Measurements from ENCODE around the gene CRAT. TPM values are rescaled to one million over a fixed set of nuclear protein-coding genes. Genes with fewer than 3 reads are reported as not detected.

CRAT gene
- total and polyA plus RNA-seq, 2 experiments from 2014 or later = 4.6 to 9.9 TPM

DNA sequence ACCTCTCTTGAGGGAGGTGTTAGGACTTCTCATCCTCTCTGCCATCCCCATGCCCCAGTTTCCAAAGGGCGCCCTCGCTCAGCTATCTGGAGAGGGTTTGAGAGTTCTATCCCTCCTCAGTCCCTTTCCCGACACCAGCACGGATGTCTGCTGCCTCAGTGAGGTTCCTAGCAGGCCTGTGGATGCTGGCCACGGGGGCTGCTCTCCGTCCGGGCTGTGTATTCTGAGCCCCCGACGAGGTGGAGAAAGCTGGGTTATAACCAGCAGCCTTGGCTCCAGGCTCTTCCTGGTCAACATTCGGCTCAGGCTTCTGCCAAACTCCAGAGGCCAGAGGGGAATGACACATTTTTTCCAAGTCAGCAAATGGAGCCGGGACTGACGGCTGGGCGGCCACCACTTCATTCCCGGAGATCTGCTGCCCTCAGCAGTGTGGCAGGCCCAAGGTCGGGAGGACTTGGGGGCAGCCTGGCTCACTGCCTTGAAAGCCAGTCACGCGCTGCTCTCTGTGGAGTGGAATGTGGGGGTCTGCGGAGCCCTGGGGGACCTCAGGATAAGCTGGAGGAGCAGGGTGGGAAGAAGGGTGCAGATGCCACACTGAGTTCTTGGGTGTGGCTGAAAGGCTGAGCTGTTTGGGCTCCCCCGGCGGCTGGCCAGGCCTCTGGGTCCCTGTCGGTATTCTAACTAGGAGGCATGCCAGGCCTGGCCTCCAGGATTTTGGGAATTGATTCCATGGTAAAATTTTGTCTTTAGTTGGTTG, 28.1 kb upstream of the CRAT start (continued):
- TF ChIP-seq, protein P1, sequence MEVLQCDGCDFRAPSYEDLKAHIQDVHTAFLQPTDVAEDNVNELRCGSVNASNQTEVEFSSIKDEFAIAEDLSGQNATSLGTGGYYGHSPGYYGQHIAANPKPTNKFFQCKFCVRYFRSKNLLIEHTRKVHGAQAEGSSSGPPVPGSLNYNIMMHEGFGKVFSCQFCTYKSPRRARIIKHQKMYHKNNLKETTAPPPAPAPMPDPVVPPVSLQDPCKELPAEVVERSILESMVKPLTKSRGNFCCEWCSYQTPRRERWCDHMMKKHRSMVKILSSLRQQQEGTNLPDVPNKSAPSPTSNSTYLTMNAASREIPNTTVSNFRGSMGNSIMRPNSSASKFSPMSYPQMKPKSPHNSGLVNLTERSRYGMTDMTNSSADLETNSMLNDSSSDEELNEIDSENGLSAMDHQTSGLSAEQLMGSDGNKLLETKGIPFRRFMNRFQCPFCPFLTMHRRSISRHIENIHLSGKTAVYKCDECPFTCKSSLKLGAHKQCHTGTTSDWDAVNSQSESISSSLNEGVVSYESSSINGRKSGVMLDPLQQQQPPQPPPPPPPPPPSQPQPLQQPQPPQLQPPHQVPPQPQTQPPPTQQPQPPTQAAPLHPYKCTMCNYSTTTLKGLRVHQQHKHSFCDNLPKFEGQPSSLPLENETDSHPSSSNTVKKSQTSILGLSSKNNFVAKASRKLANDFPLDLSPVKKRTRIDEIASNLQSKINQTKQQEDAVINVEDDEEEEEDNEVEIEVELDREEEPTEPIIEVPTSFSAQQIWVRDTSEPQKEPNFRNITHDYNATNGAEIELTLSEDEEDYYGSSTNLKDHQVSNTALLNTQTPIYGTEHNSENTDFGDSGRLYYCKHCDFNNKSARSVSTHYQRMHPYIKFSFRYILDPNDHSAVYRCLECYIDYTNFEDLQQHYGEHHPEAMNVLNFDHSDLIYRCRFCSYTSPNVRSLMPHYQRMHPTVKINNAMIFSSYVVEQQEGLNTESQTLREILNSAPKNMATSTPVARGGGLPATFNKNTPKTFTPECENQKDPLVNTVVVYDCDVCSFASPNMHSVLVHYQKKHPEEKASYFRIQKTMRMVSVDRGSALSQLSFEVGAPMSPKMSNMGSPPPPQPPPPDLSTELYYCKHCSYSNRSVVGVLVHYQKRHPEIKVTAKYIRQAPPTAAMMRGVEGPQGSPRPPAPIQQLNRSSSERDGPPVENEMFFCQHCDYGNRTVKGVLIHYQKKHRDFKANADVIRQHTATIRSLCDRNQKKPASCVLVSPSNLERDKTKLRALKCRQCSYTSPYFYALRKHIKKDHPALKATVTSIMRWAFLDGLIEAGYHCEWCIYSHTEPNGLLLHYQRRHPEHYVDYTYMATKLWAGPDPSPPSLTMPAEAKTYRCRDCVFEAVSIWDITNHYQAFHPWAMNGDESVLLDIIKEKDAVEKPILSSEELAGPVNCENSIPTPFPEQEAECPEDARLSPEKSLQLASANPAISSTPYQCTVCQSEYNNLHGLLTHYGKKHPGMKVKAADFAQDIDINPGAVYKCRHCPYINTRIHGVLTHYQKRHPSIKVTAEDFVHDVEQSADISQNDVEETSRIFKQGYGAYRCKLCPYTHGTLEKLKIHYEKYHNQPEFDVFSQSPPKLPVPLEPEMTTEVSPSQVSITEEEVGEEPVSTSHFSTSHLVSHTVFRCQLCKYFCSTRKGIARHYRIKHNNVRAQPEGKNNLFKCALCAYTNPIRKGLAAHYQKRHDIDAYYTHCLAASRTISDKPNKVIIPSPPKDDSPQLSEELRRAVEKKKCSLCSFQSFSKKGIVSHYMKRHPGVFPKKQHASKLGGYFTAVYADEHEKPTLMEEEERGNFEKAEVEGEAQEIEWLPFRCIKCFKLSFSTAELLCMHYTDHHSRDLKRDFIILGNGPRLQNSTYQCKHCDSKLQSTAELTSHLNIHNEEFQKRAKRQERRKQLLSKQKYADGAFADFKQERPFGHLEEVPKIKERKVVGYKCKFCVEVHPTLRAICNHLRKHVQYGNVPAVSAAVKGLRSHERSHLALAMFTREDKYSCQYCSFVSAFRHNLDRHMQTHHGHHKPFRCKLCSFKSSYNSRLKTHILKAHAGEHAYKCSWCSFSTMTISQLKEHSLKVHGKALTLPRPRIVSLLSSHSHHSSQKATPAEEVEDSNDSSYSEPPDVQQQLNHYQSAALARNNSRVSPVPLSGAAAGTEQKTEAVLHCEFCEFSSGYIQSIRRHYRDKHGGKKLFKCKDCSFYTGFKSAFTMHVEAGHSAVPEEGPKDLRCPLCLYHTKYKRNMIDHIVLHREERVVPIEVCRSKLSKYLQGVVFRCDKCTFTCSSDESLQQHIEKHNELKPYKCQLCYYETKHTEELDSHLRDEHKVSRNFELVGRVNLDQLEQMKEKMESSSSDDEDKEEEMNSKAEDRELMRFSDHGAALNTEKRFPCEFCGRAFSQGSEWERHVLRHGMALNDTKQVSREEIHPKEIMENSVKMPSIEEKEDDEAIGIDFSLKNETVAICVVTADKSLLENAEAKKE (CRISPR knock-in tag; IDR thresholded peaks at IDR 0.05) = no peak
- TF ChIP-seq, protein P2, sequence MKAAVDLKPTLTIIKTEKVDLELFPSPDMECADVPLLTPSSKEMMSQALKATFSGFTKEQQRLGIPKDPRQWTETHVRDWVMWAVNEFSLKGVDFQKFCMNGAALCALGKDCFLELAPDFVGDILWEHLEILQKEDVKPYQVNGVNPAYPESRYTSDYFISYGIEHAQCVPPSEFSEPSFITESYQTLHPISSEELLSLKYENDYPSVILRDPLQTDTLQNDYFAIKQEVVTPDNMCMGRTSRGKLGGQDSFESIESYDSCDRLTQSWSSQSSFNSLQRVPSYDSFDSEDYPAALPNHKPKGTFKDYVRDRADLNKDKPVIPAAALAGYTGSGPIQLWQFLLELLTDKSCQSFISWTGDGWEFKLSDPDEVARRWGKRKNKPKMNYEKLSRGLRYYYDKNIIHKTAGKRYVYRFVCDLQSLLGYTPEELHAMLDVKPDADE (IDR thresholded peaks at IDR 0.05) = no peak
- TF ChIP-seq JUNB (IDR thresholded peaks at IDR 0.05; ENCODE audit: unreplicated experiment) (no peak), EZH2 (IDR thresholded peaks at IDR 0.05; ENCODE audit: low read depth, unreplicated experiment) (no peak), EZH2phosphoT487 (IDR thresholded peaks at IDR 0.05; ENCODE audit: unreplicated experiment) (no peak), CREB1 (CRISPR knock-in tag; IDR thresholded peaks at IDR 0.05; ENCODE audit: low read depth) (no peak)

DNA sequence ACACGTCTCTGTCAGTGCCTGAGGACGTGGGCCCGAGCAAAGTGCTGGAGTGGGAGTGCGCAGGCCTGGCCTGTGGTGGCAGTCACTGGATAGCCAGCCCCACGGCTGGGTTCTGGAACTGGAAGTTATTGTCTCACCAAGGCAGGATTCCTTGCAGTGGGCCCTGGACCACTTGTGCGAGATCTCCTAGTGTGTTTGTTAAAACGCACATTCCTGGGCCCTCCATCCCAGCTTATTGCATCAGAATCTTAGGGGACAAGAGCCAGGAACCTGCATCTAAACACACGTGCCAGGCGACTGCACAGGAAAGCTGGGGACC, 27.5 kb upstream of the CRAT start:
- Histone ChIP-seq H3K27me3 (ENCODE audit: insufficient read depth) (no peaks in the 10 kb centered on the region), H3K4me3 (no peak overlapping the region), H4K20me1 (replicated peaks; ENCODE audit: insufficient read depth) (no peaks in the 10 kb centered on the region), H3K79me2 (replicated peaks; ENCODE audit: insufficient read depth) (peaks cover 8% of the 10 kb centered on the region), H3K9me2 (ENCODE audit: insufficient read depth) (no peaks in the 10 kb centered on the region), H2AFZ (no peak overlapping the region), H3K27ac (ENCODE audit: low read depth) (peak overlapping the region; percentile 79), H3F3A (replicated peaks; ENCODE audit: low read depth) (peaks cover 6% of the 10 kb centered on the region), H3K4me1 (ENCODE audit: insufficient read depth) (peaks cover 30% of the 10 kb centered on the region), H3K4me2 (no peak overlapping the region), H3K36me3 (ENCODE audit: insufficient read depth) (peaks cover 4% of the 10 kb centered on the region; the same call in 1 of the 2 replicates)
- Mint-ChIP-seq H3K27ac (peak overlapping the region; percentile 80), H3K9me3 (no peaks in the 10 kb centered on the region), H3K4me3 (no peak overlapping the region), H3K36me3 (ENCODE audit: low read depth) (peaks cover 42% of the 10 kb centered on the region), H3K27me3 (ENCODE audit: insufficient read depth, low read depth, poor library complexity) (peaks cover 32% of the 10 kb centered on the region), H3K4me1 (peaks cover 45% of the 10 kb centered on the region)
- DNase-seq (ENCODE audit: low spot score) = no peak
- no peak for ATAC-seq
- no peak for TF ChIP-seq ZNF331 (CRISPR knock-in tag; IDR thresholded peaks at IDR 0.05; ENCODE audit: low read depth)
- no peak for TF ChIP-seq POLR2AphosphoS5 (IDR thresholded peaks at IDR 0.05; ENCODE audit: low read depth)
- no peak for TF ChIP-seq ZNF114 (CRISPR knock-in tag; IDR thresholded peaks at IDR 0.05)
- TF ChIP-seq STAT1 (IDR thresholded peaks at IDR 0.05; ENCODE audit: unreplicated experiment) = no peak
- TF ChIP-seq EZH2phosphoT487 (IDR thresholded peaks at IDR 0.05; ENCODE audit: unreplicated experiment) = no peak
- TF ChIP-seq EZH2 (IDR thresholded peaks at IDR 0.05; ENCODE audit: low read depth, unreplicated experiment) = no peak
- TF ChIP-seq, protein P2 (IDR thresholded peaks at IDR 0.05) = no peak

Measured in GM23338 (cell line).